ENCODE results near the gene RNF213.

The RNF213 gene

GRCh38 chr17:80365001-80365965 is 104.6 kb downstream of the RNF213 start:
- 0 out of 2 replicates have a peak, but pooled peaks have one; percentile 6 for TF ChIP-seq POLR2AphosphoS5 (IDR thresholded peaks at IDR 0.05; ENCODE audit: low read depth, low read length)
- no peak for TF ChIP-seq SIN3A (IDR thresholded peaks at IDR 0.05; ENCODE audit: borderline replicate concordance, insufficient read depth, low read length)
- no peak for TF ChIP-seq REST (IDR thresholded peaks at IDR 0.05; ENCODE audit: insufficient read depth in 1 of 2, low read depth in 2 of 2, low read length in 2 of 2)

- TF ChIP-seq REST (IDR thresholded peaks at IDR 0.05; ENCODE audit: insufficient read depth in 1 of 2, low read depth in 2 of 2, low read length in 2 of 2), result no peak
- no peak for TF ChIP-seq SIN3A (IDR thresholded peaks at IDR 0.05; ENCODE audit: borderline replicate concordance, insufficient read depth, low read length)
- TF ChIP-seq TAF1 (IDR thresholded peaks at IDR 0.05; ENCODE audit: borderline replicate concordance, insufficient read depth, low read length), result no peak
- TF ChIP-seq POLR2AphosphoS5 (IDR thresholded peaks at IDR 0.05; ENCODE audit: low read depth, low read length), result no peak
- no peak for TF ChIP-seq FOXP2 (optimal IDR thresholded peaks at IDR 0.05; ENCODE audit: borderline replicate concordance, extremely low read depth, extremely low read length, insufficient read depth)
Measured at GRCh38 chr17:80365983-80366382, 105.3 kb downstream of the RNF213 start.

- TF ChIP-seq SIN3A (IDR thresholded peaks at IDR 0.05; ENCODE audit: borderline replicate concordance, insufficient read depth, low read length) (no peak), REST (IDR thresholded peaks at IDR 0.05; ENCODE audit: insufficient read depth in 1 of 2, low read depth in 2 of 2, low read length in 2 of 2) (no peak), POLR2AphosphoS5 (IDR thresholded peaks at IDR 0.05; ENCODE audit: low read depth, low read length) (peak; percentile 31; the same call in 1 of the 2 replicates), TAF1 (IDR thresholded peaks at IDR 0.05; ENCODE audit: borderline replicate concordance, insufficient read depth, low read length) (no peak), FOXP2 (optimal IDR thresholded peaks at IDR 0.05; ENCODE audit: borderline replicate concordance, extremely low read depth, extremely low read length, insufficient read depth) (no peak)
Measured at GRCh38 chr17:80367503-80367902, 106.9 kb downstream of the RNF213 start.

- TF ChIP-seq POLR2AphosphoS5 (IDR thresholded peaks at IDR 0.05; ENCODE audit: low read depth, low read length) (no peak), REST (IDR thresholded peaks at IDR 0.05; ENCODE audit: insufficient read depth in 1 of 2, low read depth in 2 of 2, low read length in 2 of 2) (no peak), TAF1 (IDR thresholded peaks at IDR 0.05; ENCODE audit: borderline replicate concordance, insufficient read depth, low read length) (no peak), SIN3A (IDR thresholded peaks at IDR 0.05; ENCODE audit: borderline replicate concordance, insufficient read depth, low read length) (no peak), FOXP2 (optimal IDR thresholded peaks at IDR 0.05; ENCODE audit: borderline replicate concordance, extremely low read depth, extremely low read length, insufficient read depth) (no peak)
Measured at GRCh38 chr17:80371196-80371595, 110.5 kb downstream of the RNF213 start.

All from PFSK-1 (cell line).